Small intestine (tissue), 7 donors: ENCODE results near the gene PLCB4. TPM values are rescaled to one million over a fixed set of nuclear protein-coding genes. Genes with fewer than 3 reads are reported as not detected.
"Not testable (repeated sequence)": the region's sequence is repeated elsewhere in the genome, so short reads cannot be mapped to it uniquely, and the experiment has no call there.

Experiments used
- DNase-seq, 2 donors: peaks; one replicate each; pipeline versions ENCODE4 v3.0.0 to v3.0.0-alpha.2; 2013
- FAIRE-seq: peaks from 2 replicates; lab custom pipeline; 2012; peaks lifted over from hg19 to GRCh38; lab: Jason Lieb, UNC
- H3K27ac ChIP-seq, 3 donors: one replicate each; pipeline ENCODE4 v1.5.1; 2013; ENCODE audit warnings: low read length in 2 of 3, mild to moderate bottlenecking in 2 of 3, control low read depth in 1 of 3, inconsistent platforms in 1 of 3, low read depth in 1 of 3, moderate library complexity in 1 of 3
- H3K27me3 ChIP-seq, 3 donors: one replicate each; pipeline ENCODE4 v1.6.1; 2013; ENCODE audit warnings: low read length in 3 of 3, inconsistent platforms in 1 of 3; ENCODE audit not compliant: control insufficient read depth in 3 of 3, insufficient read depth in 3 of 3
- H3K36me3 ChIP-seq, 3 donors: one replicate each; pipeline ENCODE4 v1.6.1; 2013; ENCODE audit warnings: low read length in 3 of 3, inconsistent platforms in 1 of 3, low read depth in 1 of 3, mild to moderate bottlenecking in 1 of 3, moderate library complexity in 1 of 3; ENCODE audit not compliant: control insufficient read depth in 3 of 3, insufficient read depth in 2 of 3
- H3K4me1 ChIP-seq, 3 donors: one replicate each; pipeline ENCODE4 v1.6.1; 2013; ENCODE audit warnings: low read length in 2 of 3, inconsistent platforms in 1 of 3, low read depth in 1 of 3, mild to moderate bottlenecking in 1 of 3, moderate library complexity in 1 of 3; ENCODE audit not compliant: control insufficient read depth in 3 of 3, insufficient read depth in 2 of 3
- H3K4me3 ChIP-seq, 3 donors: one replicate each; pipeline ENCODE4 v1.5.1; 2013; ENCODE audit warnings: low read length in 3 of 3, control low read depth in 1 of 3, inconsistent platforms in 1 of 3, low read depth in 1 of 3, mild to moderate bottlenecking in 1 of 3, moderate library complexity in 1 of 3
- H3K9me3 ChIP-seq, 2 donors: one replicate each; pipeline ENCODE4 v1.6.1; 2013; ENCODE audit warnings: low read depth in 1 of 2, low read length in 1 of 2; ENCODE audit not compliant: control insufficient read depth in 2 of 2, insufficient read depth in 1 of 2
- WGBS, 3 donors: extraction: QIAGEN DNeasy Blood & Tissue Kit; methylation state at CpG; one replicate each; pipeline ENCODE4 v1.1.7; 2013; 5-methylcytosine and 5-hydroxymethylcytosine counted together
- polyA plus RNA-seq, 4 donors: library from polyadenylated mRNA; stranded (reverse) in 3 of 4; unstranded in 1 of 4; fragments of 200-250 nt in 3 of 4; fragments of 120-200 nt in 1 of 4; gene quantifications; one replicate each; pipeline versions ENCODE4 v1.2.1 to v1.2.3, GENCODE V29; 2013
- donor health status: healthy with polysubstance abuse.
- donor health status: control.
- donor health status: control.
- donor health status: Bipolar disorder and iron deficiency.
- donor health status: healthy.

PLCB4 gene
- polyA plus RNA-seq, 4 donors = under 0.01 to 14.4 (median 3.4) TPM

GRCh38 chr20:9374072-9374471 is 305.2 kb downstream of the PLCB4 start:
- no peak for FAIRE-seq
- no peaks in the 10 kb centered on the region for H3K36me3 ChIP-seq
- H3K9me3 ChIP-seq = no peaks in the 10 kb centered on the region
- H3K4me3 ChIP-seq = no peak overlapping the region
- DNase-seq = no peak
- no peaks in the 10 kb centered on the region for H3K27me3 ChIP-seq
- 31 to 49% (median 46%) methylated on average over 5 of the region's 5 CpGs for WGBS, 3 donors
- no peak overlapping the region for H3K27ac ChIP-seq
- H3K4me1 ChIP-seq = peaks cover 0 to 4% (median 4%) of the 10 kb centered on the region in 3 donors

- Histone ChIP-seq H3K36me3 (no peaks in the 10 kb centered on the region), H3K4me1 (peaks cover 0 to 4% (median 4%) of the 10 kb centered on the region in 3 donors), H3K4me3 (no peak overlapping the region), H3K27ac (no peak overlapping the region), H3K27me3 (no peaks in the 10 kb centered on the region), H3K9me3 (no peaks in the 10 kb centered on the region)
- DNase-seq (no peak), FAIRE-seq (no peak)
- 89 to 100% (median 91%) methylated on average over 1 of the region's 1 CpG for WGBS, 3 donors
Measured at GRCh38 chr20:9374480-9374879, 305.6 kb downstream of the PLCB4 start.

GRCh38 chr20:9375221-9375681 is 306.4 kb downstream of the PLCB4 start:
- H3K4me3 ChIP-seq = no peak overlapping the region
- H3K4me1 ChIP-seq = peaks cover 0 to 4% (median 4%) of the 10 kb centered on the region in 3 donors
- H3K36me3 ChIP-seq = no peaks in the 10 kb centered on the region
- DNase-seq (no peak), FAIRE-seq (no peak)
- H3K9me3 ChIP-seq = no peaks in the 10 kb centered on the region
- whole genome bisulfite sequencing, 3 donors = 32 to 57% (median 46%) methylated on average over 1 of the region's 1 CpG
- no peak overlapping the region for H3K27ac ChIP-seq
- H3K27me3 ChIP-seq = no peaks in the 10 kb centered on the region

GRCh38 chr20:9377007-9377406 is 308.1 kb downstream of the PLCB4 start:
- no peak for DNase-seq
- WGBS, 3 donors = 77 to 92% (median 83%) methylated on average over 2 of the region's 2 CpGs
- H3K27me3 ChIP-seq = no peaks in the 10 kb centered on the region
- no peak for FAIRE-seq
- no peaks in the 10 kb centered on the region for H3K36me3 ChIP-seq
- no peak overlapping the region for H3K27ac ChIP-seq
- H3K9me3 ChIP-seq = no peaks in the 10 kb centered on the region
- H3K4me1 ChIP-seq = peaks cover 0 to 8% (median 4%) of the 10 kb centered on the region in 3 donors
- H3K4me3 ChIP-seq = no peak overlapping the region

- peaks cover 2 to 25% (median 4%) of the 10 kb centered on the region in 3 donors for H3K4me1 ChIP-seq
- 94 to 96% (median 95%) methylated on average over 55 to 61 of the region's 61 CpGs for WGBS, 3 donors
- not testable (repeated sequence) for FAIRE-seq, H3K27ac ChIP-seq, H3K4me3 ChIP-seq, H3K9me3 ChIP-seq, H3K27me3 ChIP-seq, H3K36me3 ChIP-seq, DNase-seq
Measured at GRCh38 chr20:9385345-9386310, 316.7 kb downstream of the PLCB4 start.

- no peak for FAIRE-seq
- Histone ChIP-seq H3K36me3 (peaks cover 0 to 2% (median 0%) of the 10 kb centered on the region in 3 donors), H3K27me3 (no peaks in the 10 kb centered on the region), H3K4me3 (no peak overlapping the region), H3K9me3 (peaks cover 0 to 4% of the 10 kb centered on the region in 2 donors), H3K27ac (no peak overlapping the region), H3K4me1 (peaks cover 2 to 37% (median 7%) of the 10 kb centered on the region in 3 donors)
- WGBS, 3 donors = 75 to 88% (median 80%) methylated on average over 8 of the region's 8 CpGs
- no peak for DNase-seq
Measured at GRCh38 chr20:9388160-9388812, 319.4 kb downstream of the PLCB4 start.

- peaks cover 0 to 2% (median 0%) of the 10 kb centered on the region in 3 donors for H3K36me3 ChIP-seq
- 75 to 87% (median 84%) methylated on average over 2 of the region's 2 CpGs for WGBS, 3 donors
- no peak overlapping the region for H3K4me3 ChIP-seq
- no peaks in the 10 kb centered on the region for H3K27me3 ChIP-seq
- H3K27ac ChIP-seq = peak overlapping the region in 1 of 3 donors; percentile 71
- peaks cover 2 to 37% (median 7%) of the 10 kb centered on the region in 3 donors for H3K4me1 ChIP-seq
- no peak for FAIRE-seq
- H3K9me3 ChIP-seq = peaks cover 0 to 4% of the 10 kb centered on the region in 2 donors
- DNase-seq = no peak
Measured at GRCh38 chr20:9388813-9389161, 319.9 kb downstream of the PLCB4 start.

- Histone ChIP-seq H3K36me3 (peaks cover 0 to 2% (median 0%) of the 10 kb centered on the region in 3 donors), H3K9me3 (peaks cover 0 to 4% of the 10 kb centered on the region in 2 donors), H3K27me3 (no peaks in the 10 kb centered on the region), H3K27ac (peak overlapping the region in 1 of 3 donors; percentile 71), H3K4me3 (no peak overlapping the region), H3K4me1 (peaks cover 2 to 37% (median 7%) of the 10 kb centered on the region in 3 donors)
- FAIRE-seq (no peak), DNase-seq (peak; percentile 89 to 92)
- WGBS, 3 donors = 11 to 48% (median 19%) methylated on average over 1 of the region's 1 CpG
Measured at GRCh38 chr20:9389346-9389745, 320.5 kb downstream of the PLCB4 start.
